Fibroblast of skin of right biceps (primary cell): Measurements from ENCODE around the gene NDUFA8.

ENCODE experiments used
- DNase-seq: peaks from one replicate; pipeline ENCODE4 v3.0.0-alpha.2; 2013

NDUFA8 gene

DNA sequence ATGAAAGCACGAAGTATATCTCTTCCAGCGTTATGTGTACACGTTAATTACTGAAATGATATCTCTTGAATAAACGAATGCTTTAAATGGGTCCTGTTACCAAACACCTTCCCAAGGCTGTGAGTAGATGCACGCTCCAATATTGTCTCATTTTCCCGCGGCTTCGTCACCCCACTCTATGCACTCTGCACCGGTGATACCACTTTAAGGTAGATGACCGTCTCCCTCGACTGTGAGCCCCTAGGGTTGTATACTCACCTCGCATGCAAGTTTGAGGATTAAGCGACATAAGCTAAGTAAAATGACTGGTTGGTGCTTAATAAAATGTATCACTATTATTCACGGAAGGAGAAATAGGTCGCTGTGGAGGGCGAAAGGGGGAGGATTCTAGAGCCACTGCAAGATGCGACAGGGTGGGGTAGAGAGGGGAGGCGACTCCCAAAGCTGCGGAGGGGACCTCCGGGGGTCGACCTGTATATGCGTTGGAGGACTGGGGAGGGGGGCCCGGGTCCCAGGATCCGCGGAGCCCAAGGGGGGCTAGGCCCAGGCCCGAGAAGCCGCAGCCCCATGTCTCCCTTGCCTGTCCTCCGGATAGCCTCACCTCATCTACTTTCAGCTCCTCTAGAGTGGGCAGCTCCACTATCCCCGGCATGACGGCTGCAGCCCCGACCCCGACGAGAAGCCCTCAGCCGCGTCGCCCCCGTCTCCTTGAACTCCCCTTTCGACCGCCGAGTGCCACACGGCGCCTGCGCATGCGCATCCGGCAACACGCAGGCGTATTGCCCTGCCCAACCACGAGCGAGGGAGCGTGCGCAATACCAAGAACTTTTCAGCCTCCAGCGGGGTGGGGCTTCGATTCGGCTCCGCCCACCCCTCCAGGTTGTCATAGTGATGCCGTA is at the start of gene NDUFA8, which contains the start of gene MORN5:
Gene NDUFA8, minus strand, starts transcription at position 754 of the 899 bp plus-strand sequence. Its CDS starts 102 bp downstream, at position 652.
Gene MORN5, plus strand, starts transcription at position 883 of the 899 bp plus-strand sequence. CDS start 65 bp downstream, outside the sequence.
- DNase-seq: peak; percentile 94

DNA sequence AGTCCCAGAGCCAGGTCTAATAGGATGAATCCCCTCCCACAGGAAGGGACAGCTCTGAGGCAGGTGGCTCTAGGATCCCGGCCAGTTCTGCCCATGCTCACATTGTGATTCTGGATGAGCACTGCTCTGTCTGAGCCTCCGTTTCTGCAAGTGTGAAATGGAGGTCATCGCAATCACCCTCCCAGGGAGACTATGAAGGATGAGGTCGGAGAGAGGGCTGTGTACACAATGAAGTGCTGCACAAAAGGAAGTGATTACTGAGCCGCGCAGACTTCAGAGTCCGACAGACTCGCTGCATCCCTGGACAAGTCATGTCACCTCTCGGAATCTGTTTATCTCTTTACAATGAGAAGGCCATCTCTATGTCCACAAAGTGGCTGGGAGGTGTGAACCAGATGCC is 47.5 kb upstream of the NDUFA8 start:
- no peak for DNase-seq

DNA sequence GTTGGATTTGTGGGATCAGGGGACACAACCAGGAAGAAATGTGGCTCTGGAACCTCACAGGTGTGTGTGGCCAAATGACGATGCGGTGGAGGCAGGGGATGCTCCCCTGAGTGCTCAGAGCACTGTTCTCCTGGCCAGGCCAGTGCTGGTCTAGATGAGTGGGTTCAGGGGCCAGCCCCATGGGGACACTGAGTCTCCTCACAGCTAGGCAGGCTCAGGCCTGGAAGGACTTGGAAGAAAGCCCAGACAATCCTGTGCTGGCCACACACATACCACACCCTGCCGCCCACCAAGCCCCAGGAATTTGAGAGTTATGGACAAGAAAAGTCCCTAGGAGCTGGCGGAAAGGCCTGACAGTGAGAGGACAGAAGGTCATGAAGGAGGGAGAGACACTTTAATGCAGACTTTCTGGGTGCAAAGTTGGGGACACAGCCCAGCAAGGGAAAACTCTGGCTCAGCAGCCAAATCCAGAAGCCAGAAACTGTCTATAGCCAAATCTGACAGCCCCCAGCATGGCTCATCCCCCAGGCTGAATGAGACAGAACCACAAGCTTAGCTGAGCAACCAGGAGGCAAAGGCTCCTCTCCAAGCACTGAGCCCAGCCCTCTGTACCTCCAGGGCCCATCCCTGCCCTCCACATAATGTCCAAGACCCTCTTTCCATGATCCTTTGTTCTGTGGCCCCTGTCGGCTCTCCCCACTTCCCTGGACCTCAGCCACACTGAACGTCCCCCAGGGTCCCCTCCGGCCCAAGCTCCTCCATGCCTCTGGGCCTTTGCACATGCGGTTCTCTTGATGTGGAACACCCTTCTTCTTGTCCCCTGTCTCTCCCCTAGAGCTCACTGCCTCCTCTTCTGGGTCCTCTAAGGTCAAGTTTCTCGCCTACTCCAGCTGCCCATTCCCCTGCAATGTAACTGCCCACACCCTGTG is 46.8 kb upstream of the NDUFA8 start:
- DNase-seq: peak; percentile 79

- no peak for DNase-seq
These were observed 45.6 kb upstream of the NDUFA8 start for GRCh38 chr9:122205176-122205575.

- DNase-seq: no peak
These were observed 44.9 kb upstream of the NDUFA8 start for GRCh38 chr9:122204491-122204890.

DNA sequence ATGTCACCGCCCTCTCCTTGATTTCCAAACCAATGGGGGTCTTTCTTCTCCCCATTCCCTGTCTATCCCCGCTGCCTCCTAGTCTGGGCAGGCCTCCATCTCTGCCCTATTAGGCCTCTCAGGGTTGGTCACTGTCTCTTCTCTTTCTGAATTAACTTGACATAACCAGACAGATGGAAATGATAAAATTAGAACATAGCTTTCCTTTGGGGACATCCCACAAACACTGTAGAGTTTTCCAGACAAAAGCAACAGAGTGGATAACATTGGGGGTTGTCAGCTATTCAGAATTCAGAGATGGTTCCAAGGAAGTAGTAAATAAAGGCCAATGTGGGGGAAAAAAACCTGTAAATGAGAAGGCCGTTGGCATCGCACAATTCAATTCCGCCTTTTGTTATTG is 44.5 kb upstream of the NDUFA8 start:
- DNase-seq: no peak

DNA sequence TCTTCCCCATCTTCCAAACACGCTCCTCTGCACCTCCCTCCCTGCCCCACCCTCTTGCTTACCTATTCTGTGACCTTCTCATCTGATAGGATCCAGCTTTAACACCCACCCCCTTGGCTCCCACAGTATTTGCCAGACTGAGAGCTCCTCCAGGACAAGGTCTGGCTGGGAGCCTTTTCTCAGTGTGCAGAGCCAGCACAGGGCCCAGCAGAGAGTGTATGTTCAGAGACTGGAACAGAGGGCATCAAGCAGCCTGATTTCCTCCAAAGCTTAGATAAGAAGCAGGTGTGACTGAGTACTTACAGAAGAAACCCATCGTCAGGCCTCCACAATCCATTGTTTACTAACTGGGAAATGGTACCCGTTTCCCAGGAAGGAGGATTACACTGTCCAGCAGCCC is 42.5 kb upstream of the NDUFA8 start:
- DNase-seq: no peak

DNA sequence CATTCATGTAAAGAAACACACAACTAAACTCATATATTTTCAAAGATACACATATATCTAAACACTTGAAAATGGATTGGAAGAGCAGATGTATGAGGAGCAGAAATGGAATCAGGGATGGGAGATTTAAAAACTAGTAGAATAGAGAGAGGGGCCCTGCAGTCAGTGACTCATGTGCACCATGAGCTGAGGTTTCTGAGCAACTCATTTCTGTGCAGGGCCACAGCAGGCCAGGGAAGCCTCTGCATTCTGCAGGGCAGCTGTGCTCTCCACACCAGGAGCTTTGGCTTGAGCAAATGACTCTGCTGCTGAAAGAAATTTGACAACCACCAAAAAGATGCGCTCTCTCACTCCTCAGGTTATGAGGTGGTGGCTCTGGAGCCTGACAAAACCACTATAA is 42.1 kb upstream of the NDUFA8 start:
- DNase-seq: peak; percentile 33

DNA sequence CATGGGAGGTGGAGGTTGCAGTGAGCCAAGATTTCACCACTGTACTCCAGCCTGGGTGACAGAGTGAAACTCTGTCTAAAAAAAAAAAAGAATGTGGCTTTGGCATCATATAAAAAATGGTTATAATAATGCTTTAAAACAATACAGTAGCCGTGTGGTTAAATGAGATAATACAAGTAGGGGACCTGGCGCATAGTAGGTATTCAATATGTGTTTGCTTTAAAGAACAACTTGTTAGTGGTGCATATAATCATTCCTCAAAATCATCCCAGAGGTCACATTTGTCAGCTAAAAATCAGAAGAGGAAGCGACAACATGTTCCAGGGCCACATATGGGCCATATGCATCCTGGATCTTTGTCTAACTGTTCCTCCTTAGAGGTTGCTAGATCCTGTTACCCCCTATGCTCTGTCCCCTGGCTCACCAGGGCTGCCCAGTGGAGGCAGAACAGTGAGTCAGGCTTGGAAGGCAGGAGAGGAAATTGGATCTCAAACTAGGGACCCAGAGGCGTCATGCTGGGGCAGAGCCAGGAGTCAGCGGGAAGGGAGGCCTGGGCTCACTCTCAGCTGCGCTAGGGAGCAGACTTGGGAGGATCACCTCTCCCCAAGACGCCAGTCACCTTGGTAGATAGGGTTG is 41.5 kb upstream of the NDUFA8 start:
- peak; percentile 55 for DNase-seq

GRCh38 chr9:122197882-122198281 is 38.3 kb upstream of the NDUFA8 start:
- DNase-seq: no peak

GRCh38 chr9:122197426-122197825 is 37.8 kb upstream of the NDUFA8 start:
- no peak for DNase-seq

DNA sequence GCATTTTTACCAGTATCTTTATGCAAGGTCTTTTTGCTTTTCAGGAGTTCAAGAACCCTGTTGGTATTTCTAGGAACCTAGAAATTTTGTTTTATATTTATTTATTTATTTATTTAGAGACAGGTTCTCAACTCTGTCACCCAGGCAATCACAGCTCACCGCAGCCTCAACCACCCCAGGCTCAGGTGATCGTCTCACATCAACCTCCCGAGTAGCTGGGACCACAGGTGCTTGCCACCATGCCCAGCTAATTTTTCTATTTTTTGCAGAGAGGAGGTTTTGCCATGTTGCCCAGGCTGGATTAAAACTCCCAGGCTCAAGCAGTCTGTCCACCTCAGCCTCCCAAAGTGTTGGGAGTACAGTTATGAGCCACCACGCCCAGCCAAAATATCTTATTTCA is 36.3 kb upstream of the NDUFA8 start:
- DNase-seq: no peak

DNA sequence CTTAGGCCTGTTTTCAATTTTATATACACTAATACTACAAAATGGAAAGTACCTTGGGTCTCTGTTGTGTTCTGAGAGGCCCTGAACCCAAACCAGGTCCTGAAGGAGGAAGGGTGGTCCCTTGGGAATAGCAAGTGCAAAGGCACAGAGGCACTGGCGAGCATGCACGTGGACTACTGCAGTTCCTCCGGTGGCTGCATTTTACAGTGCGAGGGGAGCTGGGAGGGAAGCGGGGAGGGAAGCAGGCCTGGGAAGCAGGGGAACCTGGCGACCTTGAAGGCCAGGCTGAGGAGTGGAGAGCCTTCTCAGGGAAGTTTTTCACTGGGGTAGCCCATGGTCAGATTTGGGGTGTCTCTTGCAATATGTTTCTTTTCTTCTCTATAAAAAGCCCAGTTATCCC is 34.1 kb upstream of the NDUFA8 start:
- DNase-seq: no peak

DNA sequence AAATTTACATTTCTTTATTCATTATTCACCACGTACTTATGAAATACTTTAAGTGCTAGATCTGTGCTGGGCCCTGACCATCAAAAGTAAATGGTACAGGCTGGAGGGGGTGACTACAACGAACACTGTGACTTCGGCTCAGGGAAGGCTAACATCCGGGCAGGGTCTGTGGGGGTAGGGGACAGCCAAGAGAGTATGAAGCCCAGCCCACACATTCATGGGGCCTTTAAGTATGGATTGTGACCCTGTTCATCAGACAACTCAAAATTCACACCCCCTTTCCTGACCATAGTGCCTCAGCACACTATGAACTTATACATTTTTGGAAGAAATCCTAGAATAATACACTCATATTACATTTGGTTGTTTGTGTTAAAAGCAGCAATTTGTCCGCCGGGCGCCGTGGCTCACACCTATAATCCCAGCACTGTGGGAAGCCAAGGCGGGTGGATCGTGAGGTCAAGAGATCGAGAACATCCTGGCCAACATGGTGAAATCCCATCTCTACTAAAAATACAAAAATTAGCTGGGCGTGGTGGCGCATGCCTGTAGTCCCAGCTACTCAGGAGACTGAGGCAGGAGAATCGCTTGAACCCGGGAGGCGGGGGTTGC is 33.4 kb upstream of the NDUFA8 start:
- DNase-seq: no peak

DNA sequence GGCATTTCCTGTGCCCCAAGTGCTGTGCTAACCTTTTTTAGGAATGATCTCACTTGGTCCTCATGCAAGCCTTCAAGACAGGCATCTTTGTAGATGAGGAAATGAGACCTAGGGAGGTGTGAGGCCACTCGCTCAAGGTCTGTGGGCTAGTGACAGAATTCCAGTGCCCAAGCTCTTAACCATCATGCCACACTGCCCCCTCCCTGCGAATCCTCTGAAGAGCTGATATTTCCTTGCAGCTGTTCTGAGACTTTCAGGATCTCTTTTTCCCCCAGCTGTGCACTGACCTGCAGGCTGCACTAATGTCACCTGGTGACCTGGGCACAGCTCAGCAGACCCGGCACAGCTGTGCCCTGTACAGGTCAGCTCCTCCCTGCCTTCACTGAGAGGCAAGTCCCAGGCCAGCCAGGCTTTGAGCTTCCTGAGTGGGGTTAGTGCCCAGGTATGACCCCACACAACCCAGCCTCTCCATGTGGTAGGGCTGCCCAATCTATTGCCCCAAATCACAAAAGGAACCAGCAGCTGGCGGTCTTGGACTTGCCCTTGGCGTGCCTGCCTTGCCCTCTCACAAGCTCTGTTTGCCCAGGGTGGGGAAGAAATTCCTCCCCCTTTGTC is 32.8 kb upstream of the NDUFA8 start:
- no peak for DNase-seq

DNA sequence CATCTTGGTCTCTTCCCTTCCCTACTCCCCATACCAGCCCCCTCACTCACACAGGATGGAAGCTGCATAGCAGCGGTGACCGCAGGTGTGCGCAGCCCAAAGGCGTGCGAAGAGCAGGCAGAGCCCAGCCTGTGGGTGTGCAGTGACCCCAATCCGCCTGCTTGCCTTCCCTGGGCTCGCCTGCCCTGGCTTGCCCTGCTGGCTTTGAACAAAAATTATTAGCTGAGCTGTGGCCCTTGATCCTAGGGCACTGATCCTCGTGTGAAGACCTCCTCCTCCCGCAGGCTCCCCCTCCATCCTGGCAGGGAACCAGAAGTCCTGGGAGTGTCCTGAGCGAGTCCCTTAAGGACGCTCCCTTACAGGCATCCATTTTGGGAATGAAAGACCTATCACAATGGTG is 32.0 kb upstream of the NDUFA8 start:
- DNase-seq: no peak

DNA sequence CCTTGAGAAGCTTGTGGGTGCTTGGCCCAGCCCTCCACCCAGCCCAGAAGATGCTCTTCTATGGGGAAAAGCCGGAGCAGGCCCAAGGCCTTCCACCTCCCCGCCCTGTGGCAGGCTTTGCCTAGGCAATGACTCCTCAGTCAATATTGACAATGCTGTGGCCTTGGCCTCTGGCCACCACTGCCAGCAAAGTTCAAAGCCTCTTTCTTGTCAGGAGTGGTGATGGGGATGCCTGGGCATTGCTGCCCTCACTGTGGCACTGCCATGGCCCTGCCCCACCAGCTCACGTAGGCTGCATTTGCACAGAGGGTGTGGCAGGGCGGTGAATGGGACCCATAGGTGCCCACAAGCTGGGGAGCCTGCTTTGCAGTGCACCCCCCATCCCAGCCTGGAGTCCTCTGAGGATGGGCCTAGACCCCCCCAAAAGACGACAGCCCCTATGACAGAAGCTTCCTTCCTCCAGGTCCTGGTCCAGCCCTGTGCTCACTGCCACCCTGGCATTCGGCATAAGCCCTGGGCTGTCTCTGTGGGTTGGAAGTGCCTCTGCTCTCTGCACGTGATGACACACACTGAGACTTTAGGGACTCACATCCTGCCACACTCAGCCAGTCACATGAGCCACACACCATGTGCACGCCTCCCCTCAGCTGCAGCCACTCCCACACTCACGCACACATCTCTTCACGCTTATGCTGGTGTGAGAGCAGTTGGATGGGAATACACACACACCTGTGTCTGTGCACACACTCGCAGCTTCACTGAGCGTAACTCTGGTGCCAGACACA is 31.2 kb upstream of the NDUFA8 start:
- peak; percentile 42 for DNase-seq

GRCh38 chr9:122188369-122188768 is 28.8 kb upstream of the NDUFA8 start:
- no peak for DNase-seq

- DNase-seq: no peak
These were observed 27.3 kb upstream of the NDUFA8 start for GRCh38 chr9:122186777-122187470.

DNA sequence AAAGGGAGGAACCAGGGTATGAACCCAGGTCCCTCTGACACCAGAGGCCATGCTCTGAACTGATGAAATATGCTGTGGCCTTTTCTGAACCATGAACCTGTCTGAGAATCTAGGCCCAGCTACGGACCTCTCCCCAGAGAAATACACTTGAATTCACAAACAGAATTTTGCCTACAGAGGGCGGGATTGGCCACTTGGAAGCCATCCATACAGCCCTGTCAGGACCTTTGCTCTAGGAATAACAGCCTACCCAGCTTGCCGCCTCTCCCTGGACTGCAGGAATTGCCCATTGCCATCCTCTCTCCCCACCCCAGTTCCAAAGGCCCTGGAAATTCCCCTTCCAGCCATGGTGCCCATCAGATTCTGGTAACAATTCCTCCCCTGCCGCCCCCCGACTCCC is 26.7 kb upstream of the NDUFA8 start:
- no peak for DNase-seq

- no peak for DNase-seq
These were observed 25.0 kb upstream of the NDUFA8 start for GRCh38 chr9:122184551-122184950.
